ENCODE data around the gene TBX2.
"Not testable (repeated sequence)": the region's sequence is repeated elsewhere in the genome, so short reads cannot be mapped to it uniquely, and the experiment has no call there.

Gene TBX2

DNA sequence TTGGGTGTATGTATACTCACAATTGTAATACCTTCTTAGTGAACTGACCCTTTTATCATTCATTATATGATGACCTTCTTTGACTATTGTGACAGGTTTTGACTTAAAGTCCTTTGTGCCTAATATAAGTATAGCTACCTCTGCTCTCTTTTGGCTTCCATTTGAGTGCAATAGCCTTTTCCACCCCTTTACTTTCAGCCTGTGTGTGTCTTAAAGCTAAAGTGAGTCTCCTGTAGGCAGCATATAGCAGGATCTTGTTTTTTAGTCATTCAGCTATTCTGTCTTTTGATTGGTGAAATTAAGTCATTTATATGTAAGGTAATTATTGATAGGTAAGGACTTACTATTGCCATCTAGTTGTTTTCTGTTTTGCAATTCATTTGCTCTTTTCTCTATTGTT lies 36.6 kb downstream of the TBX2 start:
- no peak for DNase-seq

DNA sequence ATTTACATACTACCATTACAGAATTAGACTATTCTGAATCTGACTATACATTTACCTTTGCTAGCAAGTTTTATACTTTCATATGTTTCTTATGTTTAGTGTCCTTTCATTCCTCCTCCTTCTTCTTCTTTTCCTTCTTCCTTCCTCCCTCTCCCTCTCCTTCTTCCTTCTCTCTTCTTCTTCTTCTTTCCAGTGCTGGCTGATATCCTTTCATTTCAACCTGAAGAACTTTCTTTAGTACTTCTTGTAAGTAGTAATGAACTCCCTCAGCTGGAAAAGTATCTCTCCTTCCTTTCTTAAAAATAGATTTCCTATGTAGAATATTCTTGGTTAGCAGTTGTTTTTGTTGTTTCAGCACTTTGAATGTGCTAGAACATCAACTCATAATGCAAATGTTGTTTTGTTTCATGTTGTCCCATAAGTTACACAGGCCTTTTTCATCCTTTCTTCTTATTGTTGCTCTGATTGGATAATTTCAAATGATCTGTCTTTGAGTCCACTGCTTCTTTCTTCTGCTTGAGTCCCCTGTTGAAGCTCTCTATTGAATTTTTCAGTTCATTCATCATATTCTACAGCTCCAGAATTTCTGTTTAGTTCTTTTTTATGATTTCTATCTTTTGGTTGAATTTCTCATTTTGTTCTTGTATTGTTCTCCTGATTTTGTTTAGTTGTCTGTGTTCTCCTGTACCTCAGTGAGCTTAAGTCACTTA lies 37.5 kb downstream of the TBX2 start:
- no peak for DNase-seq

DNA sequence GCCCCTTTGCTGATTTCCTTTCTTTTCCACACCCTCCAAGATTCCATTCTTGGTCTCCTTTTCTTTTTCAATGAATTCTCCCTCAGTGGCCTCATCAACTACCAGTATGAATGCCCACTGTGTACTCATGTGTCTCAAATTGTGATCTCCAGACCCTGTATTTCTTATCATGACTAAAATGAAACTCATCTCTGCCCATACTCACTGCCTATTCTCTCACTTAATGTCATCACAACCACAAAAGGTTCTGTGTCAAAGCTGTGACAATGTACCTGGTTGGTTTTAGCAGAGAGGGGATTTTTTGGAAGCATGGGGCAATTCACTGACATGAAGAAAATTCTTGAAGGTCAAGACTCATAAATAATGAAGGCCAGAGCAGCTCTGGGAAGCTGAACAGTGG lies 41.1 kb downstream of the TBX2 start:
- no peak for DNase-seq

DNA sequence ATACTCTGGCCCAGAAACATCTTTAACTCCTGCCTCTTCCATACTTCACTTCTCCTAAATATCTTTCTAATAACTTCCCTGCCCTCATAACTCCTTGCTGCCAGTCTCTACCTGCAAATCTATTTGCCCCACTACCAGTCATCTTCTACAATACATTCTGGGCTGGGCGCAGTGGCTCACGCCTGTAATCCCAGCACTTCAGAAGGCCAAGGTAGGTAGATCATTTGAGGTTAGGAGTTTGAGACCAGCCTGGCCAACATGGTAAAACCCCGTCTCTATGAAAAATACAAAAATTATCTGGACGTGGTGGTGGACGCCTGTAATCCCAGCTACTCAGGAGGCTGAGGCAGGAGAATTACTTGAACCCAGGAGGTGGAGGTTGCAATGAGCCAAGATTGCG lies 41.9 kb downstream of the TBX2 start:
- not testable (repeated sequence) for DNase-seq

DNA sequence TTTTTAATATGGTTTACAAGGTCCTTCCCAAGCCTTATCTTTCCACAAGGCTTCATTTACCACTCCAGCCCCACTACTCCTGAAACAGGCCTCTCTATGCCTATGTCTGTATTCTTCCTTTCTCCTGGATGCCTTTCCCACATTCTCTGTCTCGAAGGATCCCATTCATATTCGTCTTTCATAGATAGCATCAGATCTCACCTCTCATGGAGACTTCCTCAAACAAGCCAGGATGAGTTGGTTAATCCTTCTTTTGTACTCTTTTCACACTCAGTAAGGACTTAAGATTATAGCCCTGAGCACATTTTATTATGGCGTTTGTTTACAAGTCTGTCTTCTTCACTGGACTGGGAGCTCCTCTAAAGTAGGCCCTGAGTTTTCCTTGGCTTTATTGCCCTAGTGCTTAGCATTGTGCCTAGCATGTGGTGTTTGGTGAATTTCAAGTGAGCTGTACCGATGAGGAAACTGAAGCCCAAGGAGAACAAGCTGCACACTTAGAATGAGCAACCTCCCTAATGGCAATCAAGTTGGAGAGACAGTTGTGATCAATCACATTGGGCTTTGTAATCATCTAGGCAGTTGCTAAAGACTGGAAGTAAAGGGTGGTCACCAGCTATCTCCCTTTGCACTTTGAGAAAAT lies 42.6 kb downstream of the TBX2 start:
- no peak for DNase-seq

DNA sequence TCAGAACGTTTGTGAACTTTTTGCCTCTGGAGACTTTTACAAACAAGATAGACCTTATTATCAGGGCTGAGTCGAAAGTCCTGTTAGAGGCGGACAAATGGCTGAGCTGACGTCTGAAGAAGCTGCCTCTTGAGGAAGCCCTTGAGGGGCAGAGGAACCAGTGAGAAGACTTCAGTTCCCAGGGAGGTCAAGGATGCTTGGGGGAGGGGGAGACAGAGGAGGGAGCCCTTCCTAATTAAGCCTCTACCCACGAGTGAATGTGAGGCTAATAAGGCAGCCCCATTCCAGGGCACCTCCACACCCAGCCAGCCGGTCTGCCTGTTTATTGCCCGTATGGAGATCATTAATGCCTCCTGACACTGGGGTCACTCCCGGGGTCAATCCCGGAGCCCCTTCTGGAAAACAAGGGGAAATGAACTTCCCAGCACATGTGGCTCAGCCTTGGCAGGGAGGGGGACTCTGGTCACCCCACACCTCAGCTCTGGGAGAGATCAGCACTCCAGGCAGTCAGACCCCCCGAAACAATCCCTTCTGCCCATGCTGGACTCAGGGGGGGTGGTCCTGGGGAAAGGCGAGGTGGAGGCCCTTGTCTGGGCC lies 43.3 kb downstream of the TBX2 start:
- DNase-seq, result no peak

DNA sequence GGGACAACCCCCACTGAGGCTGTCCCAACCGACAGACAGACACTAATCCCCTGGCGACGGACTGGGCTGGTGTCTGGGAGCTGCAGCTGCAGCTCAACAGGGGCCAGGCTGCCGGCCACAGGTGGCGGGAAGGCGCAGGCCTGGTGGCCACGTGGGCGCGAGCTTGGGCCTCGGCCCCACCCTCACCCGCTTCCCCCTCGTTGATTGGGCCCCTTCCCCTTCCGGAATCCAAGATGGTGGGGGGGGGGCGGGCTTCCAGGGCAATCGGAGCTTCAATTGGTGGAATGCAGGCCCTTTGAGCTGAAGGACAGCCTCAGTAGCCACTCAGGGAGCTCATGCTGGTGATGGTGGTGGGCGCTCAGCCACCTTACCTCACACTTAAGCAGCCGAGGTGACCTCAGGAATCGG lies 43.8 kb downstream of the TBX2 start:
- no peak for DNase-seq

DNA sequence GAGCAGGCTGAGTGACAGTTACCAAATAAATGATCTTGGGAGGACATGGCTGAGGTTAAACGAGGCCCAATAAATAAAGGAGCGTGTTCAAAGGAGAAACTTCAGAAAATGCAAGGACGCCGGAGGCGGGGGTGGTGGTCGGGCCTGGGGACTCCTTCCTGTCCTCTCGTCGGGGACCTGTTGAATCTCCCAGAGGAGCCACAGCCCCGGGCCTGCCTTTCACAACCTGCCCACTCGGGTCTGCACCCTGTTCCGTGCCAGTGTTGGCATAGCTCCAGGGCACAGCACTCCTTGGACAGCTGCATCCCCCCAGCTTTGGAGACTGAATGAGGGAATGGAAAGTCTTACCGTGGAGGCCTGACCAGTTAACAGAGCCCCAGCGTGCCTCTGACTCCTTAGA lies 44.4 kb downstream of the TBX2 start:
- no peak for DNase-seq

DNA sequence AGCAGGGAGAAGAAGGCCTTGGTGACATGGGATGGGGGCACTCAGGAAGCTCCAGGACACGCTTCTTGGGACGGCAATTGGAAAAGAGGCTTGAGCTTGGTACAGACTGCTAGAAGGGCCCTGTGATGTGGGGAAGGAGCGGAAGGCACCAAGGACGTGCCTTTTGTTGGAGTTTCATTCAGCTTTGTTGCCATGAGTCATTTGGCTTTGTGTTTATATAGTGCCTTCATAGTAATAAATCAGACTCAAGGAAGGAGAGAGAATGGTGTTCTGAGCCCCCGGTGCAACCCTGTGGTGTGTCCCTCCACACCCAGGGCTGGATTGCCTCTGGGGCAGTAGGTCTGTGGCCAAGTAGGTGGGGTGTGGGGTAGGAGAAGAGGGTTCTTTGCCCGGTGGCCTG lies 45.2 kb downstream of the TBX2 start:
- DNase-seq, result no peak

DNA sequence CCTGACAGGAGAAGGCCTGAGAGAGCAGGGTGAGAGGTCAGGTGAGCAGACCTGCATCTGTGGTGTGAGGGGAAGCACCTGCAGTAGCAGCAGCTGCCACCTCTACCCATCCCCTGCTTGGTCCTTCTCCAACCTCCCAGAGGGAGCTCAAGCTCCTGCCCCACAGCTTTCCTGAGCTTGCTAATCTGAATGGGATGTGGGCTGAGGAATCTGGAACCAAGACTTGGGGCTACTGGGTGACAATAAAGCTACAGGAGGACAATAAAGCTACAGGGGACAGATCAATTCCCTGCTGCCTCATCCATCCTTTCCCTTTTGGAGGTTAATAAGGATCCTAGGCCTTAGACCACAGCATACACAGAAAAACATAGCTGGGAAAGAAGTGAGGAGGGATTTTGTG lies 47.7 kb downstream of the TBX2 start:
- DNase-seq, result no peak

DNA sequence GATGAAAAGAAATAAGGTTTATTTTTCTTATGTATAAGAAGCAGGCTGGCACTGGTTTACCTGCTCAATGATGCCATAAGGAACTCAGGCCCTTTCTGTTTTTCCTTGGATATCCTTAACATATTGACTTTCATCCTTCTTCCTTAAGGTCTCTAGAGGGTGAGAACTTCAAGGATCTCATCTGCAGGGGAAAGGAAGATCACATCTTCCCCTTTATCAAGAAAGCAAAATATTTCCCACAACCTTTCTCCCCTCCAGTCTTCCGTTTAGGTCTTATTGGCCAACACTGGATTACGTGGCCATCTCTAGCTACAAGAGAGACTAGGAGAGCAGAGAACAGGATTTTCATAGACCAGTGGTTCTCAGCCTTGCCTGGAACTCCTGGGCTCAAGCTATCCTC lies 48.4 kb downstream of the TBX2 start:
- DNase-seq, result no peak

DNA sequence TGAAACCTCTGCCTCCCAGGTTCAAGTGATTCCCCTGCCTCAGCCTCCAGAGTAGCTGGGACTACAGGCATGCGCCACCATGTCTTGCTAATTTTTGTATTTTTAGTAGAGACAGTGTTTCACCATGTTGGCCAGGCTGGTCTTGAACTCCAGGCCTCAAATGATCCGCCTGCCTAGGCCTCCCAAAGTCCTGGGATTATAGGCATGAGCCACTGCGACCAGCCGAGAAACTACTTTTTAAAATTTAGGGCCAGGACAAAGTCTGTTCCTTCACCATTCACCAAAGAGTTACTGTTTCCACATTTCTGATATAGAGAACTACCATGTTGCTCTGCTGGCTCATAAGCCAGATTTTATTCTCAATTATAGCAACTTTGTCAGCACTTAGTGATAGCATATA lies 49.5 kb downstream of the TBX2 start:
- not testable (repeated sequence) for DNase-seq

DNA sequence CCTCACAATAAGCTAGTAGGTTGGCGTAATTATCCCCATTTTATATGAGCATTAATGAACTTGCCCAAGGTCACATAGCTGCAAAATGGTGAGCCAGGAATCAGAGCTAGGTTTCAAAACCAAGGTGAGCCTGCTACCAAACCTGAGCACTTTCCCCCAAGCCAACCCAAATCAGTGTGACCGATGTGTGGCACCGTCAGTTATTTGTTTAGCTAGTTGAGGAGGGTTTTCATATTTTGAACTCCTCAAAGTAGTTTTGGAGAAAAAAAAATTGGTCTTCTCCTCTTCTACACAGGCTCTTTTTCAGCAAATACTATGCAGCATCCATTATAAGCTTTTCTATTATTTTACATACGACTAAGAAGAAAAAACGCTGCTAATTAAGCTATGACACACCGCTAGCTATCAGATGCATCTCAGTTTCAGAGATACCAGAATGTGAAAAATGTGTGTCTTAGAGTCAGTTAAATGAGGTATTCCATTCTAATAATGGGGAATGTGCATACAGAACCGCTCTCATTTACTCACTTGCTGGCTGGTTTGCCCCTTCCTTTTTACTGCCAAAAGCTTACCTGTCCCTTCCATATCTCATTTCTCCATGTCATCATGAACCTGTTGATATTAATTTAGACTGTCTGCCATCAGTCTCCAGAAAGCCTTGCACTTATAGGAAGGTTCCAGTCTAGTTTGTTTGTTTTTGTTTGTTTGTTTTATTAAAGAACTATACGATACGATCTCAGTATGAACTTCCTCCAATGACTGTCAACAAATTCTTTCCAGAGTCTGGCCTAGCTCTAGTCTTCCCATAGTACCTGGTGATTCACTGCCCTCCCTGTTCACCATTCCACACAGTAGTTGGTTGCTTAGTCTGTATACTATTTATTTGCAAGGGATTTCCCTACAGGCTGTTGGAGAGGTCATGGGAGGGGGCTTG lies 50.3 kb downstream of the TBX2 start:
- DNase-seq, result no peak

DNA sequence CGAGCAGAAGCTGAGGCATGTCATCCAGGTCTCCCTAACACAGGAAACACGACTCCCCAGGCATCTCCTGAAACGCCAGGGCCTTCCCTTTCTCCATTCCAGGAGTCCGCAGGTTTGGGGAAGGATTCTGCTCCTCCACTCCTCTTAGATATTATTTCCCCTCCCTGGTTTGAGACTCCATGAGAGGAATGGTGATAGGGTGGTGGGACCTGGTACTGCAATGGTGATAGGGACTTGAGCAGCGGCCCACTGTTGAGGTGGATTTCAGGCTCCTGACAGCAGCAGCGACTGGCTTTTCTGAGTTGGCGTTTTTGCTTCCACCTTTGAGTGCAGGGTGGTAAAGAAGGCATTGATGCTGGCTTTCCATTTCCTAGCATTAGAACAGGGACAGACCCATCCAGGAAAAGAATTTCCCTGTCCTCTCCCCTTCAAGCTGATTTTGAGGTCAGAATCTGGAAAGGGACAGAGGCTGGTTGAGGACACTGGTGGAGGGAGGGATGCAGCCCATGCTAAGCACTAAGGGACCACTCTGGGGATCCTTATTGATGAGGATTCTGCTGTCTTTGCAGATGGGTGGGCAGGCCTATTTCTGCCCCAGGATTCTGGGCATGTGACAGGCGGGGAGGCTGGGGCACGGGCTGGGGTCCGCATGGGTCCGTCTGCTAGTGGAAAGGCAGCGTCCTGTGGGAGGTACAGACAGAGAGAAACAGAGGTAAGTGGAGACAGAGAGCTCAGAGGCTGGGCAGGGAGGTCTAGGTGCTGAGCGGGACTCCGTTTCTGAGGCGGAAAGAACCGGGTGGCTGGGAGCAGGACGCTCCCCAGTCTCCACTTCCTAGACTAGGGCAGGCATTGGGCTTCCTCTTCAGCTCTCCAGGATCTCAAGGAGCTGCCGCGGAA lies 51.2 kb downstream of the TBX2 start:
- no peak for DNase-seq

DNA sequence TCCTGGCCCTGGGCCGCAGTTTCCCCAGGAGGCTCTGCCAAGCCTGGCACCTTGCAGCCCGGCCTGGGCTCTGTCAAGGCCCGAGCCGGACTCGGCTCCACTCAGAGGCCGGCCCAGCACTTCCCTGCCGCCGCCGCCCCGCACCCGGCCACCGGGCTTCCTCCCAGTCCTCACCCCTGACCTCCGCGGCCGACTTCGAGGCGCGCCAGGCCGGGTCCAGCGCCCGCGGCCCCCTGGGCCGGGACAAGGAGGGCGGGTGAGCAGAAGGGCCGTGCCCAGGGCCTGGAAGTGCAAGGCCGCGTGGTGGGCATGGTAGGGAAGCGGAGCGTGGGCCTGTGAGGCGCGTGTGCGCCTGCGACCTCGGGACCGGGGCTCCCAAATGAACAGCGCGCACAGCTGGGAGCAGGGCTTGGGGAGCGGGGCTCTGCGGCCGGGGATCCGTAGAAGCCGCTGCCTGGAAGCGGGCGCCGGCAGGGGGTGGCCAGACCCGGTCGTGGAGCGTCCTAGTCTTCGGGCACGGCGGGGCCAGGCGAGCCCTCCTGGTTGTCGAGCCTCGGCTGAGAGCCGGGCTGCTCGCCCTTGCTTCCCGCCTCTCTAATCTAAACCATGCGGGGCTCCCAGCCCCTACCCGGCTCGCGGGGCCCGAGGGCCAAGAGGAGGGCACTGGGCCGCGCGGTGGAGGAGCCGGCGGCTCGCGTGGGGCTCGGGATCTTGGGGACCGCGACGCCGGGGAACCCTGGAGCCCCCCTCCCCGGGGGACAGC lies 52.1 kb downstream of the TBX2 start:
- DNase-seq, result no peak

DNA sequence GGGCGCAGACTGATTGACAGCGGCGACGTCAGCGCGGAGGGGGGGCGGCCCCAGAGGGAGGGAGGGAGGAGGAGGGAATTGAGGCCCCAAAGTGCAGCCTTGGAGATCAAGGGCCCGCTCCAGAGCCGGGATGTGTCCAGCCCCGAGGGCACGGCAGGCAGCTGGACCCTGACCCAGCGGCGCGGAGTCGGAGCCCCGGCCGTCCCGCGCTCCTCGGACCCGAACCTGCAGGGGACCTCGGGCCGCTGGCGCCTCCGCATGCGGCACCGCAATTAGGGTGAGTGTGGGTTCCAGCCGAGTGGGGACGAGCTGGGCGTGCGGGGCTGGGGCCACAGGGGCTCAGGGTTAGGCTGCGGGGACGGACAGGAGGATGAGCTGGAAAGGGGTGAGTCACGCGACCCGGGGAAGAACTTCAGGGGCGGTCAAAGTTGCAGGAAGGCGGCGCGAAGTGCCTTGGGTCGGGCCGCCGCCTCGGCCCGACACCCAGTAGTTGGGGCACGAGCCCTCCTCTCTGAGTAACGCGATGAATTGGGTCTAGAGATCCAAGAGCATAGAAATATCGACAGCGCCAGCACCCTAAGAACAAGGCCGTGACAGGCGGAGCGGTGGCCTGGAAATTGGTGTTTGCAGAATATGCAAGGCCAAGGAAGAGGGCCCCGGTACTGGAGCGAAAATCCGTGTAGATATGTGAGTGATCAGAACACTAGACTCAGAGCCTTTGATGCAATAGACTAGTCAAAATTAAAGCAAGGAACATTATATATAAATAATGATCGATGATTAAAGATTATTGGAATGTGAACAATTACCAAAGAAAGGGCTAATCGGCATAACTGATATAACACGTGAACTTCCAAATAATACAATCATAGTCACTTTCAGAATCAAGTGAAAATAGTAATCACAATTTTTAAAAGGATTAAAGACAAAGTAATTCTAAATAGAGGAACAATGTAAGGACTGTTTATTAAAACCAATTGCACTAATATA lies 53.0 kb downstream of the TBX2 start, which contains the start of gene TBX4:
Gene TBX4, plus strand, starts transcription at position 122 of the 990 bp plus-strand sequence. CDS start 4,069 bp downstream, outside the sequence.
- DNase-seq, result no peak

DNA sequence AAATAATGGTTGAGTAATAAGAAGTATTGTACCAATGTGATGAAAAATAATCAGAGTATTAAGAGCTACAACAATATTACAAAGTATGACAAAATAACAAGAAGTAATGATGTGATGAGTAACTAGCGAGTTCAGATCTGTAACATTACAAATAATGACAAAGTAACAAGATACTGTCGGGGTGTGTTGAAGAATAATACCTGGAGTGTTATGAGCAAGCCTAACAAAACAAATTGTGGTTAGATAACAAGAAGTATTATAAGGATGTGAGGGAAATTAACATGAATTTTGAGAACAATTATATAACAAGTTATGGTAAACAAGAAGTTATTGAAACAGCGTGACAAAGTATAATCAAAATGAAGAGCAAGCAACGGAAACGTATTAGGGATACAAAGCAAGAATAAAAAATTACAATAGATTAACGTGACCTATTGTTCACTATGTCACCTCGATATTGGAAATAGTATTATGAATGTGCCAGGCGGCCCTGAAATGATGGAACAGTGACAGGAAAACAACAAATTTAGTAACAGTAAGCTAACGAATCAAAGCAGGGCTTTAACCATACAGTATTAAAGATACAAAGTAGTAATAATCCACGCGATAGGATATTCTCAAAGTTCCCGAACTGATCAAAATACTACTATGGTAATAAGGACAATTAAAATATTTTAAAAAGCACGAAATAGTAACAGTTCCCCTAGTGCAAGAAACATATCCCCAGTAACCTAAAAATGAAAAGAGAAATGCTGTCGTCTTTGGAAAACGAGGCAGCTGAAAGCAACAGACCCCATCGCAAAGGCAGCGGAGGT lies 54.1 kb downstream of the TBX2 start:
- no peak for DNase-seq

DNA sequence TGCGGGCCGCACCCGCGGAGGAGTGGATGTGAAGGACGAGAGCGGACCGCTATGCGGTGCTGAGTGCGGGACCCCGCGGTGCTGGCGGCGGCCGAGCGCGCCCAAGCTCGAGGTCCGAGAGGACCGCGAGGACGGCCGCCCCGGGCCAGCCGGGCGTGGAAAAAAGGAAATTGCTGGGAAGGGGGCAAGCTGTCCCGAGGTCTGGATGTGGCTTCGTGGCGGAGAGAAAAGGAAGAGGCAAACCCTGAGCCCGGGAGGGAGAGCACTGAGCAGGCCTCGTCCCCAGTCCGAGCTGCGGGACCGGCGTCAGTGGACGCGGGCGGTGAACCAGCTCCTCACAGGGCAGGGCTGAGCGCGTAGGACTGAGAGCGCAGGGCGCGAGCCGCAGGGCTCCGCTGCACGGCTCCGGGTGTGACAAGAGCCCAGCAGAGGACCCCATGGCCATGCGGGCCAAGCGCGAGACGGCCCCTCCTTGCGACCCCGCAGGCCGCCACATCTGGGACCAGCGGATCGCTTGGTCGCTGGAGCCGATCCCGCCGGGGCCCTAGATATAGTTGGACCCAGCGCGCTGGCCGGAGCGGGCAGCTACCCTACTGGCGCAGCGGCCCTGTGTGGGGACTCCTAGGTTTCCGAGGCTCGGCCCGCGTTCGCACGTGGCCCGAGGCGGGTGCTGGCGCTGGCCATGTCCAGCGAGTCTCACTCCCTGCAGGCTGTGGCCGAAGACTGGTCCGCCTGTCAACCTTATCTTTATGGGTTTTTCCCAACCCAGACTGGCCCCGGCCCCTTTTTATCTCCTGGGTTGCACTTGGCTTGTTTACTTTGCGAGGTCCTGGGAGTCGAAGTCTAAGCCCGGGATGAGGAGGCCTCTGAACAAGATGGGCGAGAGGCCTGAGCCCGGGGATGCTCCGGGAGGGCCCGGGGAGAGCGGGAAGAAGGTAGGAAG lies 55.0 kb downstream of the TBX2 start:
- DNase-seq, result no peak

Measured in inflammatory macrophage (primary cell).